ENCODE data around the gene FRMD4A.

DNA sequence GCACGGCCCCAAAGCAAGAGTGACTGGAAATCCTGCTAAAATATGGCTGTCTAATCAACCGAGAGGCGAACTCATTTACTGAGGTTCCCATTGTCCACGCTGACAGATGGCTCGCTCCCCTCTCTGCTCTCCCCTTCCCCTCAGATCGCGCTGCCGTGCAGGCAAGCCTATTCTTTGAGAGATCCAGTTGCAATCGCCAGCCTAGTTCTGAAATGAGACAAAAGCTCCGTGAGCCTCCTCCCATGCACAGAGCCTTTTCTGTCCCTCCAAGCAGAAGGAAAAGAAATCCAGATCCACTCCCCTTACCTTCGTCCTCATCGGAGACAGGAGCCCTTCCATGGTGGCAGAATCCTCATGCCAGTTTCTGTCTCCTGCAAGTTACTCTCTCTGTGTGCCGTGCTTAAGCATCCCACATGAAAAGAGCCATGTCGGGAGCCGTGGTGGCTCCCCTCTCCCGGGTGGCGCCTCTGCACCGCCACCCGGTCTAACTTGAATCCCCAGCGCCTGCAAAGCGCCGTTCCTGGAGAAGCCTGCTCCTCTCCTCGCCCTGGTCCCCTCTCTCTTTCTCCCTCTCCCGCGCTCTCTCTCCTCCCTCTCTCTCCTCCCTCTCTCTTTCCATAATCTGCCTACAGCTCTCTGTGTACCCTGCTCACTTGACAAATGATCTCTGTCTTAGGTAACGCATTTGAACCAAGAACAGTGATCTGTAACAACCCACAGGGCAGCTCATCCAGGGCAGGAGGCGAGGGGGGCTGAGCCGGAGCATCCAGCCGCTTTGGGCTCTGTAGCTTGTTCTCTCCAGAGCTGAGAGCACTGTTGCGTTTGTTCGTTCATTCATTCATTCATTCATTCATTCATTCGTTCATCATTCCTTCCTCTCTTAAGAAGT, 156.8 kb downstream of the FRMD4A start:
- TF ChIP-seq, protein P1, sequence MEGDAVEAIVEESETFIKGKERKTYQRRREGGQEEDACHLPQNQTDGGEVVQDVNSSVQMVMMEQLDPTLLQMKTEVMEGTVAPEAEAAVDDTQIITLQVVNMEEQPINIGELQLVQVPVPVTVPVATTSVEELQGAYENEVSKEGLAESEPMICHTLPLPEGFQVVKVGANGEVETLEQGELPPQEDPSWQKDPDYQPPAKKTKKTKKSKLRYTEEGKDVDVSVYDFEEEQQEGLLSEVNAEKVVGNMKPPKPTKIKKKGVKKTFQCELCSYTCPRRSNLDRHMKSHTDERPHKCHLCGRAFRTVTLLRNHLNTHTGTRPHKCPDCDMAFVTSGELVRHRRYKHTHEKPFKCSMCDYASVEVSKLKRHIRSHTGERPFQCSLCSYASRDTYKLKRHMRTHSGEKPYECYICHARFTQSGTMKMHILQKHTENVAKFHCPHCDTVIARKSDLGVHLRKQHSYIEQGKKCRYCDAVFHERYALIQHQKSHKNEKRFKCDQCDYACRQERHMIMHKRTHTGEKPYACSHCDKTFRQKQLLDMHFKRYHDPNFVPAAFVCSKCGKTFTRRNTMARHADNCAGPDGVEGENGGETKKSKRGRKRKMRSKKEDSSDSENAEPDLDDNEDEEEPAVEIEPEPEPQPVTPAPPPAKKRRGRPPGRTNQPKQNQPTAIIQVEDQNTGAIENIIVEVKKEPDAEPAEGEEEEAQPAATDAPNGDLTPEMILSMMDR (IDR thresholded peaks at IDR 0.05; ENCODE audit: low read depth, low read length), result no peak
- TF ChIP-seq, protein P2, sequence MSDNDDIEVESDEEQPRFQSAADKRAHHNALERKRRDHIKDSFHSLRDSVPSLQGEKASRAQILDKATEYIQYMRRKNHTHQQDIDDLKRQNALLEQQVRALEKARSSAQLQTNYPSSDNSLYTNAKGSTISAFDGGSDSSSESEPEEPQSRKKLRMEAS (IDR thresholded peaks at IDR 0.05; ENCODE audit: low read depth, low read length), result no peak
- no peak for TF ChIP-seq POLR2A (IDR thresholded peaks at IDR 0.05; ENCODE audit: extremely low read depth, insufficient read length)

Data from NB4 (cell line).